OCI-M2 (cell line): Measurements from ENCODE around the gene PATJ.
"Not testable (repeated sequence)": the region's sequence is repeated elsewhere in the genome, so short reads cannot be mapped to it uniquely, and the experiment has no call there.

ENCODE experiments used
- DNase-seq: peaks from one replicate; lab custom pipeline; 2025; ENCODE audit not compliant: unreplicated experiment; lab: John Stamatoyannopoulos, UW

PATJ gene

GRCh38 chr1:61875198-61875597 lies 132.9 kb downstream of the PATJ start:
- no peak for DNase-seq

- DNase-seq: not testable (repeated sequence)
Measured at GRCh38 chr1:61879887-61880474, 137.7 kb downstream of the PATJ start.

GRCh38 chr1:61887076-61887867 lies 145.0 kb downstream of the PATJ start:
- no peak for DNase-seq

DNA sequence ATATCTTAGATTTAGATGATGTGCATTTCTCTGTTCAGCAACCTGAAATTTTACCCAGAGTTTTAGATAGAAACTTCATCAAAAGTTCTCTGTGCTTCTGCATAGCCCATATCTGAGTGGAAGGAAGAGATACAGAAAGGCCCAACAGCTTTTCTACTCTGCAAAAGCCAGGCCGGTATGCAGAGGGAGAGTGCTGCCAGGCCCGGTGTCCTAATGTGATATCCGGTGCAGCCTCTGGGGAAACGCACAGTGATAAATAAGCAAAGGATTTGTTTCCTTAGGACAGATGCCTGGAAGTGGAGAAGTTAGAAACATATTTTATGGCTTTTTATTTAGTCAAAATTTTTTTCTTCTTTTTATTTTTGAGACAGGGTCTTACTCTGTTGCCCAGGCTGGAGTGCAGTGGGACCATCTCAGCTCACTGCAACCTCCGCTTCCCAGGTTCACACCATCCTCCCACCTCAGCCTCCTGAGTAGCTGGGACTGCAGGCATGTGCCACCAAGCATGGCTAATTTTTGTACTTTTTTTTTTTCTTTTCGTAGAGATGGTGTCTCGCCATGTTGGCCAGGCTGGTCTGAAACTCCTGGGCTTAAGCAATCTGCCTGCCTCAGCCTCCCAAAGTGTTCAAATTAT lies 145.8 kb downstream of the PATJ start:
- no peak for DNase-seq

DNA sequence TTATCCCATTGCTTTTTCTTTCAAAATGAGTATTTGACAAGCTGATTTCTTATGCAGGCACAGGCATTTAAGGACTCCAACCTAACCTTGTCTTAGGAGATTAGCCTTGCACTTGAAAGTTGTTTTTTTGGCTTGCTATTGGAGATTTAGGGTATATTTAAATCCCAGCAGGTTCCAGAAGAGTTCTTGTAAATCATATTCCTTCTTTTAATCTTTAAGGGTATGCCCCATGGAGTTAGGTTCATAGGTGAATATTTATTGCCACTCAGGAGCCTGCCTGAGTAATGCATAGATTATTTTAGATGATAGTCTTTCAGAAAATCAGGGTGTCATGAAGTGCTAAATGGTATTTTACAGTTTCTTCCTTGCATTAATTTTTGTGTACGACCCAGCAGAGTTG lies 146.5 kb downstream of the PATJ start:
- no peak for DNase-seq

DNA sequence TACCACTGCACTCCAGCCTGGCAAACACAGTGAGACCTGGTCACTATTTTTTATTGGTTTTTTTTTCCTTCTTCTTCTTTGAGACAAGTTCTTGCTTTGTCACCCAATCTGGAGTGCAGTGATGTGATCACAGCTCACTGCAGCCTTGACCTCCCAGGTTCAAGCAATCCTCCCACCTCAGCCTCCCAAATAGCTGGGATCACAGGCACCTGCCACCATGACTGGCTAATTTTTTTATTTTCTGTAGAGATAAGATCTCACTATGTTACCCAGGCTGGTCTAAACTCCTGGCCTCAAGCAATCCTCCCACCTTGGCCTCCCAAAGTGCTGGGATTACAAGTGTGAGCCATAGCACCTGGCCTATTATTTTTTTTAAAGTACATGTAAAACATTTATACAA lies 148.2 kb downstream of the PATJ start:
- not testable (repeated sequence) for DNase-seq

- DNase-seq: no peak
Measured at GRCh38 chr1:61892977-61893376, 150.7 kb downstream of the PATJ start.

- not testable (repeated sequence) for DNase-seq
Measured at GRCh38 chr1:61894296-61894695, 152.0 kb downstream of the PATJ start.

DNA sequence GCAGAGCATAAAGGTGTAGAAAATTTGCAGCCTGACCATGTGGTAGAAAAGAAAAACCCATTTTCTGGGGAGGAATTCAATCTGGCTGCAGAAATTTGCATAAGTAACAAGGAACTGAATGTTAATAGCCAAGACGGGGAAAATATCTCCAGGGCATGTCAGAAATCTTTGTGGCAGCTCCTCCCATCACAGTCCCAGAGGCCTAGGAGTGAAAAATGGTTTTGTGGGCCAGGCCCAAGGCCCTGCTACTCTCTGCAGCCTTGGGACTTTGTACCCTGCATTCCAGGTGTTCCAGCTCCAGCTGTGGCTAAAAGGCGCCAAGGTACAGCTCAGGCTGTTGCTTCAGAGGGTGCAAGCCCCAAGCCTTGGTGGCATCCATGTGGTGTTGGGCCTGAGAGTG lies 152.9 kb downstream of the PATJ start:
- no peak for DNase-seq

- no peak for DNase-seq
Measured at GRCh38 chr1:61898658-61899057, 156.4 kb downstream of the PATJ start.

- DNase-seq: no peak
Measured at GRCh38 chr1:61904354-61904753, 162.1 kb downstream of the PATJ start.

DNA sequence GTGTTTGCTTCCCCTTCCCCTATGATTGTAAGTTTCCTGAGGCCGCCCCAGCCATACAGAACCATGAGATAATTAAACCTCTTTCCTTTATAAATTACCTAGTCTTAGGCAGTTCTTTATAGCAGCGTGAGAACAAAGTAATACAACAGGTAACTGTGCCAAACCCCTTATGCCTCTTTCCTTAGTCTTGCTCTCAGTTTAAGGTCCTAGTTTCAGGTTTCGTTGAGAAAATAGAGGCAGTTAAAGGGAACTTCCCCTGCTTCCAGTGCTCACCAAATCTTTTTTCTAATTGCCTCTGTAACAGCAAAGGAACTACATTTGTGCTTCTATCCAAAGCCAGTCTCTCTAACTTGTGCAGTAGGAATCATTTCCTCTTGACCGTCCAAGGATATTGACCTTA lies 164.8 kb downstream of the PATJ start:
- DNase-seq: no peak

DNA sequence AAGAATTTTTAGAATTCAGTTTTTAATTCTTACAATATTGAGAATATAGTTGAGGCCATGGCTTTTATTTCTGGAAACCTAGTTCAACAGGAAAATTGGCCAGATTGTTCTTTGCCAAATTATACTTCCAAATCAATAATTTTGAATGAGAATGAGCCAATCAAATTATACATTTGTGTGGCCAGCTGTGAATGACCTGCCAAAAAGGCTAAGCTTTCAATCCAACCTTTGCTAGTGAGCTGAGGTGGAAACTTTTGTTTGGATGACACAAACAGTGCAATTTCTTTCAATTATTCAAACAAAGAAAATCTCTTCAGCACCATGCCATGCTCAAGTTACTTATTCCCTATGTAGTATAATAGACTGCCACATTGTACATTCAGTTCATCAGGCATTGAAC lies 167.8 kb downstream of the PATJ start:
- DNase-seq: no peak

DNA sequence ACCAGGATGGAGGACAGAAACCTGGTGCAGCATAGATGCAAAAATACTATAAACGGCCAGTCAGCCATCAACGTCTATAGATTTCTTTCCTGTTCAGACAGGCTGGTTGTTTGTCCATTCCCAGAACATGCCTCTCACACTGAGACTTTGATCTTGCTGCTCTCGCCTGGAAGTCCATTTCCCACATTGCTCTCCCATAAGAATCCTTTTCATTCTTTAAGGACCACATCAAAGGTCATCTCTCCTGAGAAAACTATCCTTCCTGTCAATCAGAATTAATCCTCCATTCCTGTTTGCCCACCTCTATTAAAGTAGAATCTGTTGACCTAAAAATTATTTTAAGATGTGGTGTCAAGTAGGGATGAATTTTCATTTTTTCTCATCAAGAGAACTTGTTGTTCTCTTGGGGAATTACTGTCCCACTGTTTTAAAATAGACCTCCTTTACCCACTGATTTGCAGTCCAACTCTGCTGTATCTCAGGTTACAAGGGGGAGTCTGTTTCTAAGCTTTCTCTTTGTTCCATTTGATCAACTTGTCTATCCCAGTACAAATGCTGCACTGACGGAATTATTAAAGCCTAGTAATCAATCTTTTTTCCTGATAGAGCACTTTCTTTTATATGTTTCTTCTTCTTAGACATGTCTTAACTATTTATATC lies 172.7 kb downstream of the PATJ start:
- DNase-seq: no peak

GRCh38 chr1:61921435-61921834 lies 179.2 kb downstream of the PATJ start:
- no peak for DNase-seq

DNA sequence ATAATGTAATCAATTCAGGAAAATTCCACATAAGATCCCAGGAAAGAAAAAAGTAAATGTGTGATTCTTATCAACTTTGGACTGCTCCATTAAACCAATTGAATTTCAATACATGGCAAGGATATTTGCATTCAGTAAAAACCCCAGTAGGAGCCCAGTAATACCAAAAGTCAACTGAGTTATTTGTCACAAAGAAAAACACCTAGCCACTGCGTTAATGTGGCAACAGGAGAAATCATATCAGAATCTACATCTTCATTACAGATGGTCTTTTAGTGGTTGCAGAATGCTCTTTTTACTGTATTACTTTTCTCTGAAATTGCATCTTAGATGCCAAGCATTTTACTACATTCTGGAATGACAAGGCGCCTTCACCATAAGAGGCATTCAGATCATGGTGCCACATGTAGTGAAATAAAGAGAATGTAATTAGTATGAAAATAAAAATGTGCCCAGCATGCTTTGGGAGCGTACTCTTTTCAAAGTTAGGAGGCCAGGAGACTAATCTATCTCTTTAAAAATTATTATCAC lies 180.7 kb downstream of the PATJ start:
- DNase-seq: no peak

- no peak for DNase-seq
Measured at GRCh38 chr1:61925591-61926298, 183.5 kb downstream of the PATJ start.

DNA sequence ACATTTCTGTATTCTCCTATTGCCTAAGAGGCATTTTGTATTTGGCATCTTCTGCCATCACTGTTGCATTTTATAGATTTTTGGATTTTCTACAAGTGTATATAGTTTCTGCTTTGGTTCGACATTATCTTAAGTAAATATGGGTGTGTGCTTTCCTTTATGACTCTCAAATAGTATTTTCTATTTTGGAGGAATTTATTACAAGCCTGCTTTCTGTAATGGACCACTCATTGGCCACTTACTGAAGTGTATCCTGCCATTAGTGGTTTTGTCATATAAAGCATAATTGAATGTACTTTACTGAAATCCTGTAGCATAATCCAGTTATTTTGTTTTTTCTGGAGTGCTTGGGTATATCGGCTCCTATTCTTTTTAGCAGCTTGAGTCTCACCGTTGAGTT lies 184.3 kb downstream of the PATJ start:
- DNase-seq: no peak

GRCh38 chr1:61930116-61930645 lies 187.9 kb downstream of the PATJ start:
- no peak for DNase-seq

DNA sequence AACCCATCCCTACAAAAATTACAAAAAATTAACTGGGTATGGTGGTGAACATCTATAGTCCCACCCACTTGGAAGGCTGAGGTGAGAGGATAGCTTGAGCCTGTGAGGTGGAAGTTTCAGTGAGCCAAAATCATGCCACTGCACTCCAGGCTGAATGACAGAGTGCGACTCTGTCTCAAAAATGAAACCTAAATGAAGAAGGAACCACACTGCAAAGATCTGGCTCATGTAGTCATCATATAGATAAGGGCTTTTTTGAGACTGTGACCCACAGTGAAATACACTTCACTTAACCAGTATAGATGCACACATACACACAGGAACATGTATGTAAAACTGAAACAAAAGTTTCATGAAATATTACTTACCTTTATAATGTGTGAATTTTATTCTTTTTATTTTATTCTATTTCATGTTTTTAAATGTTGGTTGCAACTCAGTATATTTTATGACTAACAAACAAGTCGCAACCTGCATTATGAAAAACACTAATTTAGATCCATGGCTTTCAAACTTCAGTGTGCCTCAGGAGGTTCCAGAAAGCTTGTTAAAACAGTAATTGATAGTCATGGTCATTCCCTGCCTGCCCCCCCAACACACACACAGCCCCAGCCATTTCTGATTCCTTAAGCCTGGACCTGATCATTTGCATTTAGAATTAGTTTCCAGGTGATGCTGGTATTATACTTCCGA lies 189.5 kb downstream of the PATJ start:
- no peak for DNase-seq
